Stimulated activated CD8-positive, alpha-beta memory T cell treated with anti-CD3 and anti-CD28 coated beads, Interleukin-4, amount 100 ng/mL, for 1 hour (primary cell): ENCODE measurements around the gene APBA2.

Experiments used
- DNase-seq, 2 donors: peaks; one replicate each; pipeline ENCODE4 v3.0.0-alpha.2; 2020; ENCODE audit warnings: low read depth in 2 of 2, low spot score in 1 of 2

APBA2 gene

DNA sequence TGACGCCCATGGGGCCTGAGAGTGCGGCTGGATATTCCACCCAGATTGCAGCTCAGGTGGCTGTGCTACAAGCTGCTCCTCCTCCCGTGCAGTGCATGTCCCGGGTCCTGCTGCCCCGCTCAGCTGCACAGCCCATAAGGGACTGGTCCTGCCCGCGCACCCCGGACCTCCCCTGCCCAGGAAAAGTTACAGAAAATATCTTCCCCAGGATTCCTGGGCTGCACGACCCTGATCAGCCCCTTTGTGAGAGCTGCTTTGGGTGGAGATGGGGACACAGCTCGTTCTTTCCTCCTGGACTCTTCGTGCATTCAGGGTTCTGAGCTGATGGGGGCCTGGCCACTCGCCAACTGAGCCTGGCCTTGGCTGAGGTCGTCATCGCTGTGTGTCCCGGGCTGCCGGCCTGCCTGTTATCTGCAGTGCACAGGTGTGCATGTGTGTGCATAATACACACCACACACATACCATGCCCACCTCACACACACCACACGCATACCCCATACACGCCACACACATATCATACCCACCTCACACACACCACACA is 28.8 kb downstream of the APBA2 start:
- DNase-seq = no peak

DNA sequence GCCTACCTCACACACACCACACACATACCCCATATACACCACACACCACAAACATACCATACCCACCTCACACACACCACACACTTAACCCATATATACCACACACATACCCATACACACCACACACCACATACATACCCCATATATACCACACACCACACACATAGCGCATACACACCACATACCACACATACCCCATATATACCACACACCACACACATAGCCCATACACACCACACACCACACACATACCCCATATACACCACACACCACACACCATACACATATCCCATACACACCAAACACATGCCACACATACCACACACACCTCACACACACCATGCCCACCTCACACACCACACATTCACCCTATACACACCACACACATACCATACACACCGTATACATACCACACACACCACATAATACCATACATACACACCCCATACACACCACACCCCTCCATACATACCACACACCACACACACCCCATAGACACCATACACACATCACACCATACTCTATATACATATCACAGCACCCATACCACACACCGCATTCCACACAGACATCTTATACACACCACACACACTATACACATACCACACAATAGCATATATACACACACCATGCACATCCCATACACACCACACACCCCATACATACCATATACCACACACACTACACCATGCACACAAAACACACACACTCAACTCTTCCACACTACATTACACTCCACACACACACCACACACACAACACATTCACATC is 29.5 kb downstream of the APBA2 start:
- DNase-seq = no peak

DNA sequence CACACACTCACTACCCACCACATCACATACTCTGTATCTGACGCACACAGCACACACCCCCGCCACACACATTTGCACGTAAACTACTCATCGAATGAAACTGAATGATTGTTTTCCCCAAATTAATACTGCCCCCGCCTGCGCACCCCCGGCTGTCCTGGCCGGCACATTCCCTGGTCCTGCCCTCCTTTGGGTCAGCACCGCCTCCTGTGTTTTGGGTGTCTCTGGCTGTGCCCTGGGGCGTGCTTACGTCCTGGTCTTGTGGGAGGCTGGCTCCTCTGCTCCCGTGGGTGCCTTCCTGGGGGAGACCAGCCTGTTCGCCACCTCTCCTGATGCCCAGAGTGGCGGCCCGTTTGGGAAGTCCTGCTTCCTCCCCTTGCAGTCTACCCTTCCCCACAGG is 30.2 kb downstream of the APBA2 start:
- no peak for DNase-seq

DNA sequence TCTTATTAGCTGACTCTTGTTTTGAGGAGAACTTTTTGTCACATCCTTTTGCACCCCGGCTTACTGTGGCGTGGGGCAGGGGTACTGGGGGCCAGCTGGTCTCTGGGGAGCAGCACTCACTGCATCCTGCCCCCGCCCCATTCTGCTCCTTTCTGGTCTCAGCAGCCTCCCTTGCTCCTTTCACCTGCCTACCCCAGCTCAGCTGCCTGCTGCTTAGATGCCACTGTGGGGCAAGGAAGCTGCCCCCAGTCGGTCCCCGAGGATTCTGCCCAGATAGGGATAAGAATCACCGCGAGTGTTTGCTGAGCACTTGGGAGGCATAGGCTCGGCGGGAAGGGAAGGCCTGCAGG is 32.0 kb downstream of the APBA2 start:
- DNase-seq = no peak

DNA sequence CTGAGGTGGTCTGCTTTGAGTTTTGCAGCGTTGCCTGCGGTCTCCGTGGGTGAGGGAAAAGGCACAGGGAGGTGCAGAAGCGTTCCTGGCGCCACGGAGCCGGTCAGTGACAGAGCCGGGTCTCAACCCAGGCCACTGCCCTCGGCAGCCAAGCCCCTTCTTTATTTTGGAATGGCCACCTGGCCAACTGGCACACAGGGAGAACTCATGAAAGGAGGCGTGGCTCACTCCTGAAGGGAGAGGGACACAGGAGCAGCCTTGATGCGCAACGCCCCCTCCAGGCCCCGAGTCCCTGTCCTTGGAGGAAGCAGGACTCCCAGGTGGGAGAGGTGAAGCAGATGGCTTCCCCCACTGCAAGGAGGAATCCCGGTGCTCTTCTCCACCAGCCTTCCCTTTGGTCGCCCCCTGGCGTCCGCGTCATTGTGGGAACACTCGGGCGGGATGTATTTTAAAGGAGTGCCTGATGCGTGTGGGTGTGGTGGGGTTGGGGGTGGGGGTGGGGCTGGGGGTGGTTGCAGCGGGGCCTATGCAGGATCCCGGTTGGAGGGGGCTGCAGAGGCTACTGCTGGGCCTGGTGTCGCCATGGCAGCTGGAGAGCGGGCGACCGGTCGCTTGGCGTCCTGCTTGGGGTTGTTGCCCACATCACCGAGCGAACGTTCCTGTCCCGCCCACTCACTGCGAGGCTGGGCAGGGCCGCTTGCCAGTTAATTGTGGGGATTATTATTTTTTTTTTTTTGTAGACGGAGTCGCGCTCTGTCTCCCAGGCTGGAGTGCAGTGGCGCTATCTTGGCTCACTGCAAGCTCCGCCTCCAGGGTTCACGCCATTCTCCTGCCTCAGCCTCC is 32.6 kb downstream of the APBA2 start:
- no peak for DNase-seq

DNA sequence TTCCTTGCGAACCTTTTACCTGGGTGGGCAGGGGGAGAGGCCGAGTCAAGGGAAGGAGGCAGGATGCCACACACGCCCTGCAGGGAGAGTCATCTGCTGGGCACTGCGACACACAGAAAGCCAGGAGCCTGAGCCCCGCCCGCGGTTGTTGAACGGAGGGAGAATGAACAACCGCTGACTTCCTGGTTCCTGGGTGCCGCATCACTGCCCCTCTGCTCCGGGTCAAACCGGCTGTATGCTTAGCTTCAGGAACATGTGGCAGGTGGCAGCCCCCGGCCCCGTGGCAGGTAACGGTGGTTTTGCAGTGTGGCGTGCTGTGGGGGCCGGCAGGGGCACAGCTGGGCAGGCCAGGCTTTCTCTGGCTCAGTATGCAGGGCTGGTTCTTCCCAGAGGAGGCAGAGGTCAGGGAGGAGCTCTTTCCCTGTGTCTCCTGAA is 33.4 kb downstream of the APBA2 start:
- no peak for DNase-seq

DNA sequence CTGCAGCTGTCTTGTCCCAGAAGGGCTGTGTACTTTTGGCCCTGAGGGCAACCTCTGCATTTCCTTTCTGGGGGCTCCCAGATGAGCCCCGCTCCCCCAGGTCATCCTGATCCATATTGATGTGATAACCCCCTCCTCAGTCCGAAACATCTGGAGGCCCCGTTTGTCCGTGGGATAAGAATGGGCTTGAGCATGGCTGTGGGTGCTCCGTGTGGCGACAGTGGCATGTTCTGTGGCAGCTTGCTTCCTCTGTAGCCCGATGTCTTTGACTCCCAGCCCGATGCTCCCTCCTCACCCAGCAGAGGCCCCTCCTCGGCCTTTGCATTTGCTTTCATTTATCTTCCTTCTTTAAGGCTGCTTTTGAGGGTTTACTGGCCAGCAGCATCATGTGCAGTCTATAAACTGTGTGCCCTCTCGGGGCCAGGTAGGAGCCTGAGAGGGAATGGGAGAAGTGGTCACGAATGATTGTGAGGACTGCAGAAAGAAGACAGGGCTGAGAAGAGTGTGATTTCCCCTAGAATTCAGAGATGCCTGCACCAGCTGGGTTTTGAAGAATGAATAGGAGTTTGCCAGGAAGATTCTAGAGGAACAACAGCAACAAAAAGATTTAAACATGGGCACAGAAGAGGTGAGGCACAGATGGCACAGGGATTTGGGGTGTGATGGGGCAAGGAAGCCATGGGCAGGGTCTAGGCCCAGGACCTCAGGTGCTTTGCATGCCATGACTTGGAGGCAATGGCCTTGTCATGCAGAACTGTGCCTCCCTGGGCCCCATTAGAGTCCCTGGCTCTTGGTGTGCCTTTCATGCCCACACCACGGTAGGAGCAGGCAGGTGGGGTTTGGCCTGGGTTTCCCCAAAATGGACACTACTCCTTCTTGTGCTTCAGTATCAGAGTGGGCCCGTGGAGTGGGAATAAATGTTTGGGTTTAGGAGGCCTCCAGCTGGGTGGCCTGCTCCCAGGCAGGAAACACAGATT is 34.2 kb downstream of the APBA2 start:
- no peak for DNase-seq

DNA sequence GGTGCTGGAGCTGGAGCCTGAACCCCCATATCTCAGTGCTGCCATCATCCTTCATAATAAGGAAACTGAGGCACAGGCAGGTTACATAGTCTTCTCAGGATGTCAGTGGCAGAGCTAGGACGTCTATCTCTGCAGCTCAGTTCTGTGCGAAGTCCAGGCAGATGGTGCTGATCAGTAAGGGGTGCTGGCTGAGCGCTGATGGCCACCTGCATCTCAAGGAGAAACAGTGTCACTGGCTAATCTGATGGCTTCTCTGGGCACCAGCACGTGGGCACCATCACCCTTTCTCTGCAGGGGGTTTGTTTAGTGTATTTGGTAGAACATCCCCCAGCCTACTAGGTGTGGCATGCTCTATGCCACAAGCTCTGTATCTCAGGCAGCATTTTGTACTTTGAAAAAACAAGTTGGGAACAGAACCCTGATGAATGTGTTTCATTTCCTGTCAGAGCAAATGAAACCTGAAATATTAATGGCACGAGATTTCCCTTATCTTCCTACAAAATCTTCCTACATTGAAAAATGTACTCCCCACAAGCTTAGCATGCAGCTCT is 35.1 kb downstream of the APBA2 start:
- no peak for DNase-seq

DNA sequence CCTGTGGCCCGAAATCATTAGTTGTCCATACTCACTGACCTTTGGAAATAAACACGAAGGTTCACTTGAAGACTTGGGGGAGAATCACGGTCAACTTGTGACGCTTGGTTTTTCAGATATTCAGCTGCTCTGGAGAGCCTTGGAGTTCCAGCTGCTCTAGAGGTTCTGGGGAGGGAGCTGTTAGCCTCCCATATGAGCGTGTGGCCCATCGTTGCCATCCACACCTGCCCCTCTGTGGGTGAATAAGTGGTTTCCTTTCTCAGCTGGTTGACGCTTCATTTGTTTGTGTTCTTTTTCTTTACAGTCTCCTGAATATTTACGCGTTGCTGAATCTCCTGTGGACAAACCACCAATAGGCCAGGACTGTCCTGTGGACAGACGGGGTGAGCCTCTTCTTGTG is 35.6 kb downstream of the APBA2 start:
- no peak for DNase-seq

DNA sequence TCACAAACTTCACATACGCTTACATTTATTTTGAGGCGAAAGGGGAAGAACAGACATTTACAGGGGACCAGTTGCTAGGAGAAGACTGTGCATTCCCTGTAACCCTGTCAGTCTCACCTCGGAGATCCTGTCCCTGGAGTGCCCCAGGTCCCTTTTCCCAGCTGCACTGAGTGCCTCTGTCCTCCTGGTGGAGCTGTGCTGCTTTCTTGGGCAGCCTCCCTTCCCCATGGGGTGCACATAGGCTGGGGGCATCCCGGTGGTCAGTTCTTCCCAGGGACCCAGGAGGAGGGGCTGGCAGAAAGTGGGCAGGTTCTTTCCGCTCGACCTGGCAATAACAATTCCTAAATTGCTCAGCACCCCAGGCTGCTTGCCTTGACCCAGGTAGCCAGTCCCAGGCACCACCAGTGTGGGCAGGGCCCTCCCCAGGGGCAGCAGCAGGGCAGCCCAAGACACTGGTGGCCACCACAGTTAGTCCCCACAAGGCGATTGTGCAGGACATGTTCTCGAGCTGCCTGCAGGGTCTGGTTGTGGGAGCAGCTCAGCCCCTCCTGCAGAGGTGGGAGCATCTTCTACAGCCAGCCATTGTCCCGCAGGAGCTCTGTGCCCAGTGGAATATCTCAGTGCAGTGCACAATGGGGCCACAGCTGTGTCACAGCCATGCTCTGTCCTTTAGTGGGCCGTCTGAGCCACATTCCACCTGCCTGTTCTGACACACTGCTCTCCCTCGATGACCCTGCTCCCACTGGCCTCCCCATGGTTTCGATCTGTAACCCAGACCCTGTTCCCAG is 36.3 kb downstream of the APBA2 start:
- no peak for DNase-seq

DNA sequence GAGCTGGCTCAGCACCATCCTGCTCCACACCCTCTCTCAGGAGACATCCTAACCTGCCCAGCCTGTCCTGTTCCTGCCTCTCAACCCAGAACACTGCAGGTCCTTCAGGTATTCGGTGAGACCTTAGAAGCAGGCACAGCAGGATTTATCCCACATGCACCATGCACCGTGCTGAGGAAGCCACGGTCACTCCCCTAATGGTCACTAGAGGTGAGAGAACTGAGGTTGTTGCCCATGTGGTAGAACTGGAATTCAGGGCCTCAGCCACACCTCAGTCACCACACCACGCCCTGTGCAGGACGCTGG is 36.9 kb downstream of the APBA2 start:
- DNase-seq = no peak

DNA sequence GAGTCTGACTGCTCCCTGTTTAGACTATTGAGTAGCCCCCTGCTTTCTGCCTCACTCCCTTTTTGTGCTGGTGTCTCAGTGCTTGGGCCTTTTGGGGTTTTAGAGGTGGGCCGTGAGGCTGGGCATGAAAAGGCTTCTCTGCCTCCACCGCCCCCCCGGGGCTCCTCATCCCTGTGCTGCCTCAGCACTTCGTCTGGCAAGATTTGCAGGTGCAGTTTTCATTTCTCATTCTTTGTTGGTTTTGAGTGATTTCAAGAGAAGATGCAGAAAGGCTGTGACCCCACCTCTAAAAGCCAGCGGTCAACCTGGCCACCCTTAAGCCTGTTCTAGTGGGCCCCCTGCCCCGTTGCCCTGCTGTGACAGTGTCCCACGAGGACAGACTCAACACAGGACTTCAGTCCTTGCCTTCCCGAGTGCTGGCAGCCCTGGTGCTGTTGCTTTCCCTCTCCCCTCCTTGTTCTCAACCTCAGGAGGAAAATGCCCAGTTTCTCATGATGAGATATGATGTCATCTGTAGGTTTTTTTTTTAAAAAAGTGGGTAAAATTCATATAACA is 38.0 kb downstream of the APBA2 start:
- DNase-seq = no peak

DNA sequence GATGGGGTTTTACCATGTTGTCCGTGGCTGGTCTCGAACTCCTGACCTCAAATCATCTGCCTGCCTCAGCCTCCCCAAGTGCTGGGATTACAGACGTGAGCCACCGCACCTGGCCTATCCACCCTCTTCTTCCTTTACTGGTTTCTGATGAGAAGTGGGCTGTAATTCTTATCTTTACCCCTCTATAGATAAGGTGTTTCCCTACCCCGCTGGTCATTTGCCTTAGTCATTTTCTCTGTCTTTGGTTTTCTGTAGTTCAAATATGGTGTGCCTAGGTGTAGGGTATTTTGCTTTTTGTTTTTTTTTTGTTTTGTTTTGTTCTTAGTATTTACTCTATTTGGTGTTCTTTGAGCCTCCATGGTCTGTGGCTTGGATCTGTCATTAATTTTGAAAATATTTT is 41.3 kb downstream of the APBA2 start:
- no peak for DNase-seq

DNA sequence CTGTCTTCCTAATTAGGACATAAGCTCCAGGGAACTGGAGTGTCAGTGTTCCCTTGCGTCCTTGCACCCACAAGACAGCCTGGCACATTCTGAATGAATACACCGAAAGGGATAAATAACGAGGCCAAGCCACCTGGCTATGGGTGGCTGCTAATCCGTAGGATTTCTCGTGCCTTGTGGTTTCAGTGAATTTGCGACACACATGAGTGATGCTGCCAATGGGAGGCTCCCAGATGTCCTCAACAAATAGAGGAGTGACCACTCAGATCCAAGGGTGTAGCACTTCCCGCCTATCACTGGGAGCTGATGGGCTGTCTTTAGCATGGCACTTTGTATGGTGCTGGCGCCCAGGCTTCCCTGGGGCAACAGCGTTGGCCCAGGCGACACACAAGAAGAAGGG is 43.4 kb downstream of the APBA2 start:
- no peak for DNase-seq

DNA sequence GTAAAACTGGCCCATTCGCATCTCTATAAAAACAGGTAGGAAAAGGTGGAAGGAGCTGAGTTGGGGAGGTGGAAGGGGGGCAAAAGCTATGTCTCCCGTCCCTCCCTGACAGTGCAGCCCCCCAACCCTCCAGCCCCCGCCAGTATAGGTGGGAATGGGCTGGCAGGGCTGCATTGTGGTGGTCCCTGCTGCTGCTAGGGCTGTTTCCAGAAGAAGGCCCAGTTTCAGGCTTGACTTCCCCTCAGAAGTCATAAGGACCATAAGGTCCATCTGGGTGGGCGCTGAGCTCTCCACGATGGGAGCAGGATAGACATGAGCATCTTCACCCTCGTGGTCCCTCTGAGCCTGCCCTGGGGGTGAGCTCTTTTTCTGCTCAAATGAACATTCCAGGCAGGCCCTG is 44.2 kb downstream of the APBA2 start:
- DNase-seq = no peak

DNA sequence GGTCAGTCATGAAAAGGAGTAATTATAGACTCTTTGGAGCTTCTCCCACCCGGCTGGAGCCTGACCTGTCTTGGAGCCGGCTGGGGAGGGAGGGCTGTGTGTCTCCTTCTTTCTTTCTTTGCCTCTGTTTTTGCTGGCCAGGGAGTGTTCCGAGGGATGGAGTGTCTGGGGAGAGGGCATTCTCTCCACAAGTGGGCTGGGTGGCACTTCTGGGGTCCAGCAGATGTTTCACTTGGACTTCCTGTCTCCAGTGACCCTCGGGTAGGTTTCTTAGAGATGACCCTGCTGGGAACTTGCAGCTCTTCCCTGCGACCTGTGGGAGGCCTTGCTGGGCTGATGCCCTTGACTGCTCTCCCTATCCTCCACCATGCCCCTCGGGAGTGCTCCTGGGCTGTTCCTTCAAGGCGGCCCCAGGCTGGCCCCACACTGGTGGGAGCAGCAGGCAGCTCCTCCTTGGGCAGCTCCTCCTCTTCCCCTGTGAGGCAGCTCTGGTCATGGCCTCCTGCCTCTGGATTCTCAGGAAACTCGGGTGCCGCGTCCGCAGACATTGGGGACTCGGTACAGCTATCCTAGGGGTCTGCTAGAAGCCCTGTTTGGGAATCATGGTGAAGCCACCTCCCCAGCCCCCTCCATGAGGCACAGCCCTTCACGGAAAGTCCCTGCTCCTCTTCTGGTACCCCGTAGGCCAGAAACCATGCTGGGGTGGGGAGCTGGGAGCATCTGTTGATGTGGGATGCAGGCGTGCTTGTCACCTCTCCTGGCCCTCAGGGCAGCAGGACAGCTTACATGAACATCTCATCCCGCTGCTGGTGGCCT is 44.9 kb downstream of the APBA2 start:
- DNase-seq = no peak

DNA sequence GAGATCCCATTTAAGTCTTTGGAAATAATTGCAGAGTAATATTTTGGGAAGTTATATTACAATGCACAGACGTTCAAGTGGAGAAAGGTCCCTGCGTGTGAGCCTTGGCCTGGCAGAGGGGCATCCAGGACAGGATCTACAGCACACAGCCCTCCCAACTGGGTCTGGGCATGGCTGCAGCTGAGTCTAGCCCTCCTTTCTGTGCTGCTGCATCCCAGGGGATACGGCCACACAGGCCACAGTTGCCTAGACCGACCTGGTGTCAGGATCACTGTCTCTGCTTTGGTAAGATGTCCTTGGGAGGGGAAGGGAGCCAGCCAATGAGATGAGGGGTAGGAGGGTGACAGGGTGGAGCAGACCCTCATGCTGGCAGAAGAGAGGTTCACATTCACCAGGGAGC is 46.1 kb downstream of the APBA2 start:
- no peak for DNase-seq

DNA sequence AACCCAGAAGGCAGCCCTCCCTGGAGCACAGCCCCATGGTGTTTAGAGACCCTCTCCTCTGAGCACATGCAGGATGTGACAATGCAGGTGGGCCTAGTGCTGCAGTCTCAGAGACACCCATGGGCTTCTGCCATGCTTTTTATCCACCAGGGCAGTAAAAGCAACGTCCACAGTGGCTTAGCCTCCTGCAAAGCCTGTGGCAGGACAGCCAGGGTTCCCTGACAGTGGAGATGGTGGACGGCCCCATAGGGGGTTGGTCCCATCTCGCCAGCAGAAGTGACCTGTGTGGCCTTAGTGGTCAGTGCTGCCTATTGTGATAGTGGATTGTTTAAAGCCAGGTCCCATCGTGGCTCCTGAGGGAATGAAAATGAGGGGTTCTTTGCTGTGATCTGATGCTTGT is 46.6 kb downstream of the APBA2 start:
- no peak for DNase-seq
